ENCODE data around the gene OR10A6. TPM values are rescaled to one million over a fixed set of nuclear protein-coding genes. Genes with fewer than 3 reads are reported as not detected.

Gene OR10A6
- total and polyA plus RNA-seq, 11 donors = not detected

DNA sequence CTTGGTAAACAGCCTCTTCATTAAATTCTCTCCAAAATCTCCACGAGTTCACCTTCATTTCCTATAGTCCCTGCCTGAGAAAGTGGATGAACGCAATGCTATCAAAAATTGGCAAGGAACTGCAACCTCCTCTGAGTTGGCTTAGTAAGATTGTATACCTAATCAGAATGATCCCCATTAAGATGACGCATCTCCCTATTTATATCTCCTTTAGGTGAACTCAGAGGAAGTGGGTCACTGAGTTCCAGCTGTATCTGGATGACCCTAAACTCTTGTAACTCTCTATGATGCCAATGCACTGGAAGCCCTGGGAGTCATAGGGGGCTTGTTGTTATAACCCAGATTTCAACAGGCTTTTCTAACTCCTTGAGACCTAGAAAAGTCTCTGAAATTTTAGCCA lies 48.2 kb downstream of the OR10A6 start:
- Histone ChIP-seq H3K4me3 (no peak overlapping the region), H3K36me3 (no peaks in the 10 kb centered on the region), H3K27ac (no peak overlapping the region), H3K27me3 (peaks cover 0 to 5% (median 0%) of the 10 kb centered on the region in 9 donors), H3K9me3 (no peaks in the 10 kb centered on the region), H3K4me1 (no peaks in the 10 kb centered on the region)
- no peak for TF ChIP-seq POLR2A (IDR thresholded peaks at IDR 0.05)
- TF ChIP-seq, protein P1, sequence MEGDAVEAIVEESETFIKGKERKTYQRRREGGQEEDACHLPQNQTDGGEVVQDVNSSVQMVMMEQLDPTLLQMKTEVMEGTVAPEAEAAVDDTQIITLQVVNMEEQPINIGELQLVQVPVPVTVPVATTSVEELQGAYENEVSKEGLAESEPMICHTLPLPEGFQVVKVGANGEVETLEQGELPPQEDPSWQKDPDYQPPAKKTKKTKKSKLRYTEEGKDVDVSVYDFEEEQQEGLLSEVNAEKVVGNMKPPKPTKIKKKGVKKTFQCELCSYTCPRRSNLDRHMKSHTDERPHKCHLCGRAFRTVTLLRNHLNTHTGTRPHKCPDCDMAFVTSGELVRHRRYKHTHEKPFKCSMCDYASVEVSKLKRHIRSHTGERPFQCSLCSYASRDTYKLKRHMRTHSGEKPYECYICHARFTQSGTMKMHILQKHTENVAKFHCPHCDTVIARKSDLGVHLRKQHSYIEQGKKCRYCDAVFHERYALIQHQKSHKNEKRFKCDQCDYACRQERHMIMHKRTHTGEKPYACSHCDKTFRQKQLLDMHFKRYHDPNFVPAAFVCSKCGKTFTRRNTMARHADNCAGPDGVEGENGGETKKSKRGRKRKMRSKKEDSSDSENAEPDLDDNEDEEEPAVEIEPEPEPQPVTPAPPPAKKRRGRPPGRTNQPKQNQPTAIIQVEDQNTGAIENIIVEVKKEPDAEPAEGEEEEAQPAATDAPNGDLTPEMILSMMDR (IDR thresholded peaks at IDR 0.05) = no peak
- ATAC-seq = no peak
- no peak for DNase-seq
- intact Hi-C loops (cut with DNase I) = no loop called here
- WGBS, 4 donors = 43 to 61% (median 57%) methylated on average over 3 of the region's 3 CpGs

Other genes with a start within 250 kb of the OR10A6 start
- gene OVCH2, start 224.8 kb downstream of the OR10A6 start, total RNA-seq = not detected
- not detected for gene OVCH2, start 224.8 kb downstream of the OR10A6 start, polyA plus RNA-seq
- not detected for gene OR5P2, start 134.3 kb downstream of the OR10A6 start, total RNA-seq
- gene OR5P2, start 134.3 kb downstream of the OR10A6 start, polyA plus RNA-seq = not detected
- not detected for gene OR5P3, start 100.4 kb downstream of the OR10A6 start, total RNA-seq
- gene OR5P3, start 100.4 kb downstream of the OR10A6 start, polyA plus RNA-seq = not detected
- gene OR10A3, start 10.4 kb upstream of the OR10A6 start, total RNA-seq = not detected
- gene OR10A3, start 10.4 kb upstream of the OR10A6 start, polyA plus RNA-seq = not detected
- not detected for gene NLRP10, start 34.2 kb upstream of the OR10A6 start, total RNA-seq
- gene NLRP10, start 34.2 kb upstream of the OR10A6 start, polyA plus RNA-seq = not detected
- 100 to 1,000 TPM; 134 to 181 (median 147) TPM for gene EIF3F, start 56.1 kb upstream of the OR10A6 start, total RNA-seq
- gene EIF3F, start 56.1 kb upstream of the OR10A6 start, polyA plus RNA-seq = 100 to 1,000 TPM; 103 to 434 TPM
- gene TUB, start 149.9 kb upstream of the OR10A6 start, total RNA-seq = 10 to 100 TPM; 11.7 to 38.8 (median 18.9) TPM
- 1 to 10 TPM; 4.7 to 5.7 TPM for gene TUB, start 149.9 kb upstream of the OR10A6 start, polyA plus RNA-seq
- 10 to 100 TPM in 5 of 9 donors, 1 to 10 TPM in 4; 3.1 to 16.3 (median 10.6) TPM for gene RIC3, start 237.8 kb upstream of the OR10A6 start, total RNA-seq
- gene RIC3, start 237.8 kb upstream of the OR10A6 start, polyA plus RNA-seq = 1 to 10 TPM; 5.0 to 8.6 TPM